Measurements from ENCODE around the gene PHACTR1. TPM values are rescaled to one million over a fixed set of nuclear protein-coding genes. Genes with fewer than 3 reads are reported as not detected.

The PHACTR1 gene
- total and polyA plus RNA-seq, 2 experiments from 2014 or later: 0.65 to 3.2 TPM

DNA sequence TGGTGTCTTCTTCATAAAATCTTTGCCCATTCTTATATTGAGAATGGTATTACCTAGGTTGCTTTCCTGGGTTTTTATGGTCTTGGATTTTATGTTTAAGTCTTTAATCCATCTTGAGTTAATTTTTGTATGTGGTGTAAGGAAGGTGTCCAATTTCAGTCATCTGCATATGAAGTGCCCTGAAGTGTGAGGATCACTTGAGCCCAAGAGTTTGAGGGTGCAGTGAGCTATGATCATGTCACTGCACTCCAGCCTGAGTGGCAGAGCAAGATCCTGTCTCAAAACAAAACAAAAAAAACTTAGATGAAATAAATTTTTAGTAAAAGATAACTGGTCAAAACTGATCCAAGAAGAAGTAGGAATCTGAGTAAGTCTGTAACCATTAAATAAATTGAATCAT lies 396.4 kb downstream of the PHACTR1 start:
- Histone ChIP-seq H4K20me1 (ENCODE audit: insufficient read depth) (no peaks in the 10 kb centered on the region), H3F3A (ENCODE audit: insufficient read depth) (no peaks in the 10 kb centered on the region), H3K27ac (no peak overlapping the region), H2AFZ (no peak overlapping the region), H3K9me2 (ENCODE audit: insufficient read depth) (no peaks in the 10 kb centered on the region), H3K4me3 (no peak overlapping the region), H3K4me2 (ENCODE audit: unreplicated experiment) (no peak overlapping the region), H3K79me2 (ENCODE audit: insufficient read depth) (no peaks in the 10 kb centered on the region), H3K9me3 (ENCODE audit: low read depth) (no peaks in the 10 kb centered on the region), H3K4me1 (ENCODE audit: insufficient read depth) (no peaks in the 10 kb centered on the region), H3K9ac (no peak overlapping the region), H3K36me3 (ENCODE audit: low read depth) (no peaks in the 10 kb centered on the region), H3K27me3 (replicated peaks; ENCODE audit: insufficient read depth) (no peaks in the 10 kb centered on the region; the same call in 1 of the 2 replicates)
- in situ Hi-C loops (cut with MboI): no loop called here
- no peak for TF ChIP-seq EZH2phosphoT487 (IDR thresholded peaks at IDR 0.05; ENCODE audit: insufficient read depth, low read depth)
- TF ChIP-seq EZH2 (IDR thresholded peaks at IDR 0.05; ENCODE audit: insufficient read depth, poor library complexity, severe bottlenecking): no peak
- no peak for DNase-seq

DNA sequence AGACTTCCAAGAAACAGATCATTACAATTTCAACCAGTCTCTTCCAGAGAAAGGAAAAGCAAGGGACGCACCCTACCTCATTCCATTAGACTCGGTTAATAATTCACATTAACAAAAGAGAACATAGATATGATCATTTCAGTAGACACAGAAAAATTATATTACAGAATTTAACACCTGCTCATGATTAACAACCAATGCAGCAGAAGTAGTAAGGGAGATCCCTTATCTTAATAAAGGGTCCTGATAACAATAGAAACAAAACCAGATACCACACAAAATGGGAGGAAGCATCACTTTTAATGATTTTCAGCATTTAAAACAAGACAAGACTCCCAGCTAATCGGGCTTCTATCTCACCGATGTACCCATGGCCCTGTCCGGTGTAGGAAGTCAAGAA lies 396.8 kb downstream of the PHACTR1 start:
- in situ Hi-C loops (cut with MboI): no loop called here
- no peak overlapping the region for H3K27ac ChIP-seq
- H3F3A ChIP-seq (ENCODE audit: insufficient read depth): no peaks in the 10 kb centered on the region
- H2AFZ ChIP-seq: no peak overlapping the region
- no peak for TF ChIP-seq EZH2 (IDR thresholded peaks at IDR 0.05; ENCODE audit: insufficient read depth, poor library complexity, severe bottlenecking)
- TF ChIP-seq EZH2phosphoT487 (IDR thresholded peaks at IDR 0.05; ENCODE audit: insufficient read depth, low read depth): no peak
- H3K9me3 ChIP-seq (ENCODE audit: low read depth): no peaks in the 10 kb centered on the region
- no peaks in the 10 kb centered on the region for H3K9me2 ChIP-seq (ENCODE audit: insufficient read depth)
- no peak overlapping the region for H3K9ac ChIP-seq
- WGBS, 2 experiments (ENCODE audit: low coverage in 1 of 2, low lambda C conversion rate in 2 of 2, missing lambda C conversion rate in 2 of 2): 79 to 87% methylated on average over 5 of the region's 5 CpGs
- DNase-seq: no peak
- H3K4me1 ChIP-seq (ENCODE audit: insufficient read depth): no peaks in the 10 kb centered on the region
- no peaks in the 10 kb centered on the region for H3K79me2 ChIP-seq (ENCODE audit: insufficient read depth)
- H3K36me3 ChIP-seq (ENCODE audit: low read depth): no peaks in the 10 kb centered on the region
- H4K20me1 ChIP-seq (ENCODE audit: insufficient read depth): no peaks in the 10 kb centered on the region
- no peaks in the 10 kb centered on the region; the same call in 1 of the 2 replicates for H3K27me3 ChIP-seq (replicated peaks; ENCODE audit: insufficient read depth)
- H3K4me3 ChIP-seq: no peak overlapping the region
- H3K4me2 ChIP-seq (ENCODE audit: unreplicated experiment): no peak overlapping the region

DNA sequence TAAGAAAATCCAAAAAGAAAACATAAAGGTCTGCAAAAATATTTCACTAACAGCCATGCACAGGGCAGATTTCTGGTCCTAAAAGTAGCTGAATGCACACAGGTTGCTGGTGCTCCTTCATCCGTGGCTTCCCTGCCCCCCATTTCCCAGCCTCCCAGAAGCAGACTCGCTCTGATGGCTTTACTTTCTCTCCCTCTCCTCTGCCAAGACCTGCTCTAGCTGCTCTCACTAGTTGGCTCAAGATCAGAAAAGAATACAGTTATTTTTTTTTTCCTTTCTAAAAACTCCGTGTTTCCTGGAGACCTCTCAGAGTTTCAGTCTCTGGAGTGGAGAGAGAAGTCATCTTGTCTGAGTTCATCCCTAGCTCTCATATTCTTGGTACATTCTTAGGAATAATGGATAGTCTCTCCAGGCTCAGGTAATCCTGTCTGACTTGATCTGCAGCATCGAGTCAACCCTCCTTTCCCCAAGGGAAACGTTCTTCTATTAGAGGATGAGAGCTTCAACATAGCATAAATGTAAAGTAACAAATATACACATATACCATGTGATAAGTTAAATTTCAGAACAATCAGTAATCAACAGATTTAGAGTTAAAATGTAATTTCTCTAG lies 397.5 kb downstream of the PHACTR1 start:
- no peaks in the 10 kb centered on the region for H3K9me2 ChIP-seq (ENCODE audit: insufficient read depth)
- no peaks in the 10 kb centered on the region for H3K36me3 ChIP-seq (ENCODE audit: low read depth)
- no peak overlapping the region for H3K4me2 ChIP-seq (ENCODE audit: unreplicated experiment)
- in situ Hi-C loops (cut with MboI): no loop called here
- H3K79me2 ChIP-seq (ENCODE audit: insufficient read depth): no peaks in the 10 kb centered on the region
- H3K27ac ChIP-seq: no peak overlapping the region
- no peaks in the 10 kb centered on the region for H3F3A ChIP-seq (ENCODE audit: insufficient read depth)
- TF ChIP-seq EZH2phosphoT487 (IDR thresholded peaks at IDR 0.05; ENCODE audit: insufficient read depth, low read depth) (no peak), EZH2 (IDR thresholded peaks at IDR 0.05; ENCODE audit: insufficient read depth, poor library complexity, severe bottlenecking) (no peak)
- H2AFZ ChIP-seq: no peak overlapping the region
- WGBS, 2 experiments (ENCODE audit: low coverage in 1 of 2, low lambda C conversion rate in 2 of 2, missing lambda C conversion rate in 2 of 2): 25 to 30% methylated on average over 5 of the region's 5 CpGs
- H4K20me1 ChIP-seq (ENCODE audit: insufficient read depth): no peaks in the 10 kb centered on the region
- no peaks in the 10 kb centered on the region for H3K4me1 ChIP-seq (ENCODE audit: insufficient read depth)
- H3K4me3 ChIP-seq: no peak overlapping the region
- no peak overlapping the region for H3K9ac ChIP-seq
- no peak for DNase-seq
- H3K27me3 ChIP-seq (replicated peaks; ENCODE audit: insufficient read depth): no peaks in the 10 kb centered on the region; the same call in 1 of the 2 replicates
- no peaks in the 10 kb centered on the region for H3K9me3 ChIP-seq (ENCODE audit: low read depth)

DNA sequence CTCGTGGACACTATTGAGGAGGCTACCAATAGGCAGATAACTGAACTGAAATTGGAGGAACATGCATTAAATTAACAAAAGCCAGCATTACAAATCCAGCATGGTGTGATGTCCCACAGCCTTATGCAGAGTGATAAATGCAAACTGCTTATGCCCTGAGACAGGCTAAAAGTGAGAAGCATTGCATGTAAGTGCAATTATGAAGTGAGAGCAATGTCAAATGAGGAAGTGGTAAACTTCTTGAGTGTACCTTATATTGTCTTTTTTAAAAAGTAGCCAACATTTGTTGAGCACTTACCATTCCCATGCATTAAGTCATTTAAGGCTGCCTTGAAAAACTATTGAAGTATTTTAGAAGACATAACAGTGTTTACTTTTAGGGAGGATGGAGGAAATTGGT lies 399.6 kb downstream of the PHACTR1 start:
- Histone ChIP-seq H3K27me3 (replicated peaks; ENCODE audit: insufficient read depth) (no peaks in the 10 kb centered on the region; the same call in 1 of the 2 replicates), H3K9me2 (ENCODE audit: insufficient read depth) (no peaks in the 10 kb centered on the region), H3F3A (ENCODE audit: insufficient read depth) (no peaks in the 10 kb centered on the region), H3K9me3 (ENCODE audit: low read depth) (no peaks in the 10 kb centered on the region), H3K27ac (no peak overlapping the region), H3K79me2 (ENCODE audit: insufficient read depth) (no peaks in the 10 kb centered on the region), H3K4me3 (no peak overlapping the region), H4K20me1 (ENCODE audit: insufficient read depth) (no peaks in the 10 kb centered on the region), H3K9ac (no peak overlapping the region), H3K4me1 (ENCODE audit: insufficient read depth) (no peaks in the 10 kb centered on the region), H3K4me2 (ENCODE audit: unreplicated experiment) (no peak overlapping the region), H2AFZ (no peak overlapping the region), H3K36me3 (ENCODE audit: low read depth) (no peaks in the 10 kb centered on the region)
- 41 to 67% methylated on average over 1 of the region's 1 CpG for WGBS, 2 experiments (ENCODE audit: low coverage in 1 of 2, low lambda C conversion rate in 2 of 2, missing lambda C conversion rate in 2 of 2)
- in situ Hi-C loops (cut with MboI): no loop called here
- DNase-seq: no peak
- TF ChIP-seq EZH2 (IDR thresholded peaks at IDR 0.05; ENCODE audit: insufficient read depth, poor library complexity, severe bottlenecking) (no peak), EZH2phosphoT487 (IDR thresholded peaks at IDR 0.05; ENCODE audit: insufficient read depth, low read depth) (no peak)

DNA sequence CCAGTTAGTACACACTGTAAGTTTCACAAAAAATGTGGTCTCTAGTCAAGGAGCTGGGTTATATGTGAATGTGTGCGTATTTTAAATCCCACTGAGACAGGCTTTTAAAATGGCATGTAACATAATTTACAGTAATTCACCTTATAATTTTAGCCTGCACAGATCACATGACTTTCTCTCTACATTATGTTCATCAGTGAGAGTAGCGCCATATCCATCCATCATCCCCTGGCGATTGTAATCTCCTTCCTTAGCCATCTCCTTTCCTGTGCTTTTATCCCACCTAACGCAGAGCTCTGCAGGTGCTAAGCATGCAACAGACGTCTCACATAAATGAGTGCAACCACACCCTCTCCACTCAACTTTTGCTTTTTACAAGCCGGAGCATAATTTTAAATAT lies 401.0 kb downstream of the PHACTR1 start:
- Histone ChIP-seq H3K9ac (no peak overlapping the region), H3K4me3 (no peak overlapping the region), H3K4me2 (ENCODE audit: unreplicated experiment) (no peak overlapping the region), H3K79me2 (ENCODE audit: insufficient read depth) (no peaks in the 10 kb centered on the region), H3K4me1 (ENCODE audit: insufficient read depth) (no peaks in the 10 kb centered on the region), H3K27me3 (replicated peaks; ENCODE audit: insufficient read depth) (no peaks in the 10 kb centered on the region; the same call in 1 of the 2 replicates), H3K36me3 (ENCODE audit: low read depth) (no peaks in the 10 kb centered on the region), H3K9me2 (ENCODE audit: insufficient read depth) (no peaks in the 10 kb centered on the region), H3K27ac (no peak overlapping the region), H3K9me3 (ENCODE audit: low read depth) (no peaks in the 10 kb centered on the region), H3F3A (ENCODE audit: insufficient read depth) (no peaks in the 10 kb centered on the region), H2AFZ (no peak overlapping the region), H4K20me1 (ENCODE audit: insufficient read depth) (no peaks in the 10 kb centered on the region)
- TF ChIP-seq EZH2 (IDR thresholded peaks at IDR 0.05; ENCODE audit: insufficient read depth, poor library complexity, severe bottlenecking) (no peak), EZH2phosphoT487 (IDR thresholded peaks at IDR 0.05; ENCODE audit: insufficient read depth, low read depth) (no peak)
- in situ Hi-C loops (cut with MboI): no loop called here
- WGBS, 2 experiments (ENCODE audit: low coverage in 1 of 2, low lambda C conversion rate in 2 of 2, missing lambda C conversion rate in 2 of 2): 72 to 77% methylated on average over 6 of the region's 6 CpGs
- no peak for DNase-seq

All from GM23248 (cell line).